ENCODE measurements around the gene IFT22.
"Not testable (repeated sequence)": the region's sequence is repeated elsewhere in the genome, so short reads cannot be mapped to it uniquely, and the experiment has no call there.

The IFT22 gene

GRCh38 chr7:101271021-101271420, 50.6 kb downstream of the IFT22 start:
- Histone ChIP-seq H3K4me1 (ENCODE audit: insufficient read depth, insufficient read length) (no peaks in the 10 kb centered on the region), H3K36me3 (ENCODE audit: insufficient read depth, insufficient read length, low read length) (no peaks in the 10 kb centered on the region), H3K9ac (ENCODE audit: insufficient read length, low read depth) (no peak overlapping the region), H3K27me3 (ENCODE audit: insufficient read depth, insufficient read length) (no peaks in the 10 kb centered on the region), H3K4me3 (ENCODE audit: insufficient read length, low read depth) (no peak overlapping the region), H3K9me3 (ENCODE audit: insufficient read depth, low read length) (no peaks in the 10 kb centered on the region)
- no peak for TF ChIP-seq SUZ12 (IDR thresholded peaks at IDR 0.05; ENCODE audit: extremely low read depth, insufficient read depth, insufficient read length)
- no peak for DNase-seq (ENCODE audit: low read depth, low spot score)

- no peaks in the 10 kb centered on the region for H3K36me3 ChIP-seq (ENCODE audit: insufficient read depth, insufficient read length, low read length)
- no peaks in the 10 kb centered on the region for H3K9me3 ChIP-seq (ENCODE audit: insufficient read depth, low read length)
- no peak overlapping the region for H3K9ac ChIP-seq (ENCODE audit: insufficient read length, low read depth)
- H3K27me3 ChIP-seq (ENCODE audit: insufficient read depth, insufficient read length) = no peaks in the 10 kb centered on the region
- no peak overlapping the region for H3K4me3 ChIP-seq (ENCODE audit: insufficient read length, low read depth)
- H3K4me1 ChIP-seq (ENCODE audit: insufficient read depth, insufficient read length) = no peaks in the 10 kb centered on the region
- TF ChIP-seq SUZ12 (IDR thresholded peaks at IDR 0.05; ENCODE audit: extremely low read depth, insufficient read depth, insufficient read length) (no peak), YY1 (IDR thresholded peaks at IDR 0.05; ENCODE audit: insufficient read depth, insufficient read length) (no peak), ZNF274 (IDR thresholded peaks at IDR 0.05; ENCODE audit: low read depth, low read length) (no peak)
- DNase-seq (ENCODE audit: low read depth, low spot score) = no peak
These were observed 51.9 kb downstream of the IFT22 start for GRCh38 chr7:101269664-101270063.

DNA sequence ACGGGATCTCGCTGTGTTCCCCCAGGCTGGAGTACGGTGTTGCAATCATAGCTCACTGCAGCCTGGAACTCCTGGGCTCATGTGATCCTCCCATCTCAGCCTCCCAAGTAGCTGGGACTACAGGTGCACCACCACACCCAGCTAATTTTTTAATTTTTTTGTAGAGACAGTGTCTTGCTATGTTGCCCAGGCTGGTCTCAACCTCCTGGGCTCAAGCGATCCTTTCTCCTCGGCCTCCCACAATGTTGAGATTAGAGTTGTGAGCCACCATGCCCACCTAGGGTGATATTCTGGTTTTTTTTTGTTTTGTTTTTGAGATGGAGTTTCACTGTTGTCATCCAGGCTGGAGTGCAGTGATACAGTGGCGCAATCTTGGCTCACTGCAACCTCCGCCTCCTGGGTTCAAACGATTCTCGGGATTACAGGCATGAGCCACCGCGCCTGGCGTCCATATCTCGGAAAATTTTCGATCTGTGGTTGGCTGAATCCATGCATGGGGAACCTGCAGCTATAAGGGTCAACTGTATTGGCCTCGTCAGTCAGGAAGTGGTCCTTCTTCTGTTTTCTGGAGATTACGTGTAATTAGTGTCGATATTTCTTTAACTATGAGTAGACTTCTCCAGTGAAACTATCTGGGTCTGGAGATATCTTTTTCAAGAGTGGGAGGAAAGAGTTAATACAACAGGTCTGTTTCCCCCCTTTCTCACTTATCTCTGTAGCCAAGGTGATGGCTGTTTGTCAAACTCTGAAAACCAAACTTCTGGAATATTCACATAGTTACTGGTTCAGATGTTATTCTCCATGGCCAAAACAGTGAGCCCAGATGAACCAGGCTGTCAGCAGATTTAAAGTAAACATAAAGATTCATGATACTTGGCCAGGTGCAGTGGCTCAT, 55.7 kb downstream of the IFT22 start:
- no peak overlapping the region for H3K4me3 ChIP-seq (ENCODE audit: insufficient read length, low read depth)
- H3K9me3 ChIP-seq (ENCODE audit: insufficient read depth, low read length) = no peaks in the 10 kb centered on the region
- no peaks in the 10 kb centered on the region for H3K4me1 ChIP-seq (ENCODE audit: insufficient read depth, insufficient read length)
- DNase-seq (ENCODE audit: low read depth, low spot score) = no peak
- no peaks in the 10 kb centered on the region for H3K27me3 ChIP-seq (ENCODE audit: insufficient read depth, insufficient read length)
- no peaks in the 10 kb centered on the region for H3K36me3 ChIP-seq (ENCODE audit: insufficient read depth, insufficient read length, low read length)
- TF ChIP-seq ZNF274 (IDR thresholded peaks at IDR 0.05; ENCODE audit: low read depth, low read length) = no peak
- TF ChIP-seq YY1 (IDR thresholded peaks at IDR 0.05; ENCODE audit: insufficient read depth, insufficient read length) = no peak
- TF ChIP-seq SUZ12 (IDR thresholded peaks at IDR 0.05; ENCODE audit: extremely low read depth, insufficient read depth, insufficient read length) = no peak
- no peak overlapping the region for H3K9ac ChIP-seq (ENCODE audit: insufficient read length, low read depth)

GRCh38 chr7:101264102-101264706, 57.4 kb downstream of the IFT22 start:
- not testable (repeated sequence) for H3K9ac ChIP-seq (ENCODE audit: insufficient read length, low read depth); H3K36me3 ChIP-seq (ENCODE audit: insufficient read depth, insufficient read length, low read length); DNase-seq (ENCODE audit: low read depth, low spot score); H3K4me3 ChIP-seq (ENCODE audit: insufficient read length, low read depth); H3K9me3 ChIP-seq (ENCODE audit: insufficient read depth, low read length); H3K4me1 ChIP-seq (ENCODE audit: insufficient read depth, insufficient read length); H3K27me3 ChIP-seq (ENCODE audit: insufficient read depth, insufficient read length)
